Lower leg skin (tissue), 3 donors: ENCODE data around the gene CCDC15.

Experiments used
- CTCF ChIP-seq, 3 donors: fragments of 450-650 bp; IDR thresholded peaks; one replicate each; pipeline ENCODE4 v1.5.1; 2016; ENCODE audit warnings: antibody characterized with exemption in 3 of 3, mild to moderate bottlenecking in 3 of 3, moderate library complexity in 2 of 3
- POLR2A ChIP-seq, 2 donors: fragments of 450-650 bp; IDR thresholded peaks; one replicate each; pipeline ENCODE4 v1.6.1; 2016 to 2017; ENCODE audit warnings: antibody characterized with exemption in 2 of 2, mild to moderate bottlenecking in 1 of 2, moderate library complexity in 1 of 2

DNA sequence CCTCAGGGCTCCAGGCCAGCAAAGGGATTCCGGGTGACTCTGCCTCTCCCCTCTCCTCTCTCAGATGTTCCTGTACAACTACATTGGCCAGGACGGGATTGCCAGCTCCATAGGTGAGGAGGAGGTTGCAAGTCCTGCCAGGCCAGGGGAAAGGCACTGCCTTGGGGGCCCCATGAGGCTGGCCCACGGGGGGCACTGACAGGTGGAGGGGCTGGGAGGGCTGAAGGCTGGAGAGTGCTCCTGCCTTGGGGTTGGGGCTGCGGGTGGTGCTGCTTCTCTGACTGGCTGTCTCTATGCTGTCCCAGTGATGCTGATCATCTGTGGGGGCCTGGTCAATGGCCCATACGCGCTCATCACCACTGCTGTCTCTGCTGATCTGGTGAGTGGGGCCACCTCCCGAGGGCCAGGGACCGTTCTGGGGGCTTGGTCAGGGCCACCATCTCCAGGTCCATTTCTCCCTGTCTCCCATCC is 130.8 kb downstream of the CCDC15 start:
- TF ChIP-seq CTCF (IDR thresholded peaks at IDR 0.05) (no peak), POLR2A (IDR thresholded peaks at IDR 0.05) (no peak)
